Measurements from ENCODE around the gene TMEM97. TPM values are rescaled to one million over a fixed set of nuclear protein-coding genes. Genes with fewer than 3 reads are reported as not detected.

The TMEM97 gene
- total RNA-seq, 1 donor from 2014 or later: 13.6 TPM

DNA sequence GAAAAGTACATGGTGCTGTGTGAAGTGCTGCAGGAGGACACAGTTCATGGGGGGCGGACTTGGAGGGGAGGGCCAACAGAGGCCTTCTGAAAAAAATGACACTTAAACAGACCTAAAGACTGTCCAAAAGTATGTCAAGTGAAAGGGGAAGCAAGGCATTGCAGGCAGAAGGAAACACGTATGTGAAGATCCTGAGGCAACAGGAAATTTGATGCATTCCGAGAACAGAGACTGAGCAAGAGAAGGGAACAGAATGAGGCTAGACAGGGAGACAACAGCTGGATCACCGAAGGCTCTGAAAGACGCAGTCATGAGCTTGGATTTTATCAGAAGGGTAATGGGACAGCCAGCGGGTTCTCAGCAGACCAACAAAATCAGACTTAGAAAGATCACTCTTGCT lies 15.2 kb downstream of the TMEM97 start:
- H3K36me3 Mint-ChIP-seq (ENCODE audit: low read depth): peaks cover 8% of the 10 kb centered on the region
- peak overlapping the region; percentile 93 for H3K4me3 Mint-ChIP-seq (ENCODE audit: unreplicated experiment)
- no peaks in the 10 kb centered on the region for H3K27me3 Mint-ChIP-seq (ENCODE audit: low read depth)
- no peak for DNase-seq (ENCODE audit: low spot score)
- TF ChIP-seq, protein P1, sequence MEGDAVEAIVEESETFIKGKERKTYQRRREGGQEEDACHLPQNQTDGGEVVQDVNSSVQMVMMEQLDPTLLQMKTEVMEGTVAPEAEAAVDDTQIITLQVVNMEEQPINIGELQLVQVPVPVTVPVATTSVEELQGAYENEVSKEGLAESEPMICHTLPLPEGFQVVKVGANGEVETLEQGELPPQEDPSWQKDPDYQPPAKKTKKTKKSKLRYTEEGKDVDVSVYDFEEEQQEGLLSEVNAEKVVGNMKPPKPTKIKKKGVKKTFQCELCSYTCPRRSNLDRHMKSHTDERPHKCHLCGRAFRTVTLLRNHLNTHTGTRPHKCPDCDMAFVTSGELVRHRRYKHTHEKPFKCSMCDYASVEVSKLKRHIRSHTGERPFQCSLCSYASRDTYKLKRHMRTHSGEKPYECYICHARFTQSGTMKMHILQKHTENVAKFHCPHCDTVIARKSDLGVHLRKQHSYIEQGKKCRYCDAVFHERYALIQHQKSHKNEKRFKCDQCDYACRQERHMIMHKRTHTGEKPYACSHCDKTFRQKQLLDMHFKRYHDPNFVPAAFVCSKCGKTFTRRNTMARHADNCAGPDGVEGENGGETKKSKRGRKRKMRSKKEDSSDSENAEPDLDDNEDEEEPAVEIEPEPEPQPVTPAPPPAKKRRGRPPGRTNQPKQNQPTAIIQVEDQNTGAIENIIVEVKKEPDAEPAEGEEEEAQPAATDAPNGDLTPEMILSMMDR (IDR thresholded peaks at IDR 0.05): no peak
- no peaks in the 10 kb centered on the region for H3K9me3 Mint-ChIP-seq (ENCODE audit: low read depth)
- peaks cover 55% of the 10 kb centered on the region for H3K4me1 Mint-ChIP-seq (ENCODE audit: low read depth)
- H3K27ac Mint-ChIP-seq (ENCODE audit: unreplicated experiment): peak overlapping the region; percentile 99

DNA sequence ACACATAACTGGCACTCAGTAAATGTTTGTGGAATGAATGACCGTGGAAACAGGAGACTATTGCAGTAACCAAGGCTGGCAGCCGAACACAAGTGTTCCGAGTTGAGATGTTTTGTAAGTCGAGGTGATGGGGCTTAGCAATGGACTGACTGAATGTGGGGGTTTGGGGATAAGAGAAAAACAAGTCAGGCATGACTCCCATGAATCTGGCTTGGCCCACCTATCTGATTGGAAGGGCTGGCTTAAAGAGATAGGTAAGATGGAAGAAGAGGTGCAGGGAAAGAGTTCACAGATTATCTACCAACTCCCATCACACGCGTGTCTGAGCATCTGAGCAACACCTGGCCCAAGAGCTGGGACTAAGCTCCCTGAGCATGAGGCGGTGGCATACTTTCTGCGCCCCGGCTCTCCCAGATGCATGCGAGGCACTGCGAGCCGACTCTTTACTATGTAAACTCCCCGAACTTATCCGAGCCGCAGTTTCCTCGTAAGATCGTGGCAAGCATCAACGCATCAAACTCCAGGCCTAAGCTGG lies 15.7 kb downstream of the TMEM97 start:
- TF ChIP-seq, protein P1 (IDR thresholded peaks at IDR 0.05): peak; percentile 15
- Mint-ChIP-seq H3K36me3 (ENCODE audit: low read depth) (peaks cover 10% of the 10 kb centered on the region), H3K27me3 (ENCODE audit: low read depth) (no peaks in the 10 kb centered on the region), H3K4me3 (ENCODE audit: unreplicated experiment) (peak overlapping the region; percentile 93), H3K4me1 (ENCODE audit: low read depth) (peaks cover 58% of the 10 kb centered on the region), H3K27ac (ENCODE audit: unreplicated experiment) (peak overlapping the region; percentile 99), H3K9me3 (ENCODE audit: low read depth) (no peaks in the 10 kb centered on the region)
- DNase-seq (ENCODE audit: low spot score): peak; percentile 83

DNA sequence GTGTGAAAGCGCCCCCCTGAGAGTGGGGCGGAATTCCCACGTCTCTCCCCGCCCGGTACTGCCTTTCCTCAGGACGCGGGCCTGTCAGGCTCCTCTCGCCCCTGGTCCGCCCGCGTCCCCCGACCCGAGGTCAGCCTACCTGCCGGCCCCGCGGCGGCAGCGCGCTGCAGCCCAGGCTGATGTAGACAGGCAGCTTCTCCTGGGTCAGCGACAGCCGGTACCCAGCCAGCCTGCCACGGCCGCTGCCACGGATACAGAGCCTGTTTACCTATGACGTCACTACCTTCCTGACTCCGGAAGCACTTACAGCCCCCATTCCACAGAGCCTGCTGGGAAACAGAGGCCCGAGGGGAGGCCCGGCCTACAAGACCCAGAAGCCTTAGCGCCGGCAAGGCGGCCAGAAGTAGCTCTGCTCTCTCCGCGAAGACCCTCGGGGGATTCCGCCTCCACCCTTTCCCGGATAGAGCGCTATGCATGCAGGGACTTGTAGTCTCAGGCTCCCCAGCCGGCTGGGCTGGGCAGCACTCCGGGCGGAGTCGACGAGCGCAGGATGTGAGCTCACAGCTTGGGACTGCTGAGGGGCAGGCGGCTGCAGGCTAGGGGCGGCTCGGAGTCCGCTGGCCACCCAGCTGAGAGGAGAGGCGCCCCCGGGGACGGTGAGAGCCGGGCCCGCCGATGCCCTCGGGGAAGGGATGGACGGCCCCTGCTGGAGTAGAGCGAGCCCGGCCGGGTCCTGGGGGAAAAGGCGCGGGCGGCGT lies 16.4 kb downstream of the TMEM97 start, which contains the start of the genes IFT20 and TNFAIP1:
TSS of gene IFT20 (minus strand) at position 272 of the 758 bp plus-strand sequence. CDS start 3,487 bp downstream, outside the sequence.
TSS of gene TNFAIP1 (plus strand) at position 561 of the 758 bp plus-strand sequence. CDS start 3,761 bp downstream, outside the sequence.
- H3K4me1 Mint-ChIP-seq (ENCODE audit: low read depth): peaks cover 58% of the 10 kb centered on the region
- H3K27me3 Mint-ChIP-seq (ENCODE audit: low read depth): no peaks in the 10 kb centered on the region
- no peaks in the 10 kb centered on the region for H3K9me3 Mint-ChIP-seq (ENCODE audit: low read depth)
- H3K27ac Mint-ChIP-seq (ENCODE audit: unreplicated experiment): peak within 1 kb of the TSS; percentile 99
- TF ChIP-seq, protein P1 (IDR thresholded peaks at IDR 0.05): peak; percentile 16
- peak within 1 kb of the TSS; percentile 93 for H3K4me3 Mint-ChIP-seq (ENCODE audit: unreplicated experiment)
- peaks cover 13% of the 10 kb centered on the region for H3K36me3 Mint-ChIP-seq (ENCODE audit: low read depth)
- peak; percentile 100 for DNase-seq (ENCODE audit: low spot score)

DNA sequence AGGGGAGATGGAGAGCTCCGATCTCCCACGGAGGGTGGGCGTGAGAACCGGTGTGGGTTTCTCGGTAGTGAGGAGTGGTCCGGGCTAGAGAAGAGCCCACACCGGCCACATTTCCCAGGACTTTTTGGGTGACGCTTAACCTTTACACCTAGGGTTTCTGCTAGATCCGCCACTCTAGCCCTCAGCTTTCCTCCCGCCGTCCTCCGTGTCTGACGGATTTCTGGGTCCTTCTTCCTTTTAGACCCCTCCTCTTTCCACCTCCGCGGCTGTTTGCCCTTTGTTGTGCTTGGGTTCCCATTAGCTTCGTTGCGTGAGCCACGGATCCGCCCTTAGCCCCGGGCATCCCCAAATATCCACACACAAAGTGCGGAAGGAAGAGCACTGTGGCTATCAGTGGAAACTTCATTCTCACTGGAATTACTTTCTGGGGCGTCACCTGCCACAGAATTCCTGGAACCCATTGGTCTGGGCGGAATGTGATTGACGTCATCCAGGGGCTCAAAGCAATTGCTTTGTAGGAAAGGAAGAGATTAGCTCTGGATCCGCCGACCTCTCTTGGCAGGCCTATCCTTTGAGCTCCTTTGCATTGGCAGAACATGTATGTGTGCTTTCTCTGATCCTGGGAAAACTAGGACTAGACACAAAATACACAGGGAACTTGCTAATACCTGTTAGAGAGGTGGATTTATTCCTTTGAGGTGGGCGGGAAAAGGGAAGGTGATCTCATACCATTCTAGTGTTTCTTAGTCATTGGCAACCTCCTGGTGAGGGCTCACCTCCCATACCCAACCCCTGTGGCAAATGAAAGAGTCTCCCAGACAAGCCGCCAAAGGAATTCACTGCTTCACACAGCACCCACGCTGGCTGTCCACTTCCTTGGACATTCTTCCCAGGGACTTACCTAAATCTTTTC lies 17.2 kb downstream of the TMEM97 start:
- H3K36me3 Mint-ChIP-seq (ENCODE audit: low read depth): peaks cover 13% of the 10 kb centered on the region
- TF ChIP-seq, protein P1 (IDR thresholded peaks at IDR 0.05): no peak
- H3K9me3 Mint-ChIP-seq (ENCODE audit: low read depth): no peaks in the 10 kb centered on the region
- peaks cover 58% of the 10 kb centered on the region for H3K4me1 Mint-ChIP-seq (ENCODE audit: low read depth)
- no peaks in the 10 kb centered on the region for H3K27me3 Mint-ChIP-seq (ENCODE audit: low read depth)
- peak overlapping the region; percentile 99 for H3K27ac Mint-ChIP-seq (ENCODE audit: unreplicated experiment)
- no peak for DNase-seq (ENCODE audit: low spot score)
- peak overlapping the region; percentile 93 for H3K4me3 Mint-ChIP-seq (ENCODE audit: unreplicated experiment)

All from chondrocyte (in vitro differentiated cells).